GM12878 (cell line): ENCODE measurements around the gene TECPR1. TPM values are rescaled to one million over a fixed set of nuclear protein-coding genes. Genes with fewer than 3 reads are reported as not detected.

Source experiments
- ATAC-seq: fragments of 200-7000 bp; cut with Tn5 transposase; 3 replicates; pipeline ENCODE4 v1.9.1; 2020; ENCODE audit warnings: mild to moderate bottlenecking, moderate library complexity
- BruUV-seq: library from RNA; stranded (reverse); fragments of 400-500 nt; replicated peaks from 2 replicates; lab custom pipeline; 2021; lab: Mats Ljungman, UMichigan
- CTCF ChIA-PET: fragments of 300-600 bp; sonication (Branson Sonifier 250); formaldehyde crosslinking; extraction: SDS; loops from one replicate; lab custom pipeline; 2021; ENCODE audit warnings: inconsistent platforms; lab: Yijun Ruan, JAX
- POLR2A ChIA-PET: fragments of 350-600 bp; formaldehyde crosslinking; extraction: SDS; loops from one replicate; lab custom pipeline; 2021; ENCODE audit warnings: inconsistent platforms; lab: Charles Lee
- RAD21 ChIA-PET: fragments of 300-600 bp; sonication (Branson Sonifier 250); formaldehyde crosslinking; loops from one replicate; lab custom pipeline; 2023; ENCODE audit warnings: antibody characterized with exemption; ENCODE audit not compliant: unreplicated experiment; lab: Charles Lee
- SMC1A ChIA-PET: fragments of 300-600 bp; sonication (Branson Sonifier 250); formaldehyde crosslinking; loops from one replicate; lab custom pipeline; 2023; ENCODE audit not compliant: unreplicated experiment, uncharacterized antibody; lab: Charles Lee
- DNase-seq: peaks from one replicate; pipeline ENCODE4 v3.0.0-alpha.2; 2011; ENCODE audit warnings: low read depth, low spot score
- FAIRE-seq: peaks from 3 replicates; lab custom pipeline; 2011; peaks lifted over from hg19 to GRCh38; lab: Jason Lieb, UNC
- H2AFZ ChIP-seq: 2 replicates; pipeline ENCODE4 v1.6.0; 2011; ENCODE audit warnings: low read depth, low read length, control low read depth; ENCODE audit not compliant: control insufficient read depth
- H3K27ac ChIP-seq: 2 replicates; pipeline ENCODE4 v1.5.1; 2011; ENCODE audit warnings: control low read depth; ENCODE audit not compliant: control insufficient read depth, insufficient read depth
- H3K27me3 ChIP-seq, 2 experiments: replicated peaks in 1 of 2; 2 replicates each; pipeline versions ENCODE4 v1.6.0 to v1.6.1; 2011; ENCODE audit warnings: low read length in 1 of 2; ENCODE audit not compliant: control insufficient read depth in 2 of 2, insufficient read depth in 2 of 2
- H3K36me3 ChIP-seq, 2 experiments: 2 replicates each; pipeline ENCODE4 v1.5.1; 2011; ENCODE audit warnings: low read length in 1 of 2; ENCODE audit not compliant: control insufficient read depth in 2 of 2, insufficient read depth in 2 of 2
- H3K4me1 ChIP-seq: 2 replicates; pipeline ENCODE4 v1.6.1; 2011; ENCODE audit warnings: mild to moderate bottlenecking, low read length, moderate library complexity, mixed read lengths; ENCODE audit not compliant: control insufficient read depth, insufficient read depth
- H3K4me2 ChIP-seq: 2 replicates; pipeline ENCODE4 v1.6.0; 2011; ENCODE audit warnings: control low read depth; ENCODE audit not compliant: control insufficient read depth, insufficient read depth
- H3K4me3 ChIP-seq: fragments of 200-600 bp; sonication (generic); 2 replicates; pipeline ENCODE4 v1.5.1; 2016
- H3K79me2 ChIP-seq: 2 replicates; pipeline ENCODE4 v1.6.0; 2011; ENCODE audit warnings: low read length; ENCODE audit not compliant: control insufficient read depth, insufficient read depth
- H3K9ac ChIP-seq: 2 replicates; pipeline ENCODE4 v1.8.0; 2011; ENCODE audit warnings: low read length, control low read depth, mixed read lengths; ENCODE audit not compliant: control insufficient read depth, insufficient read depth
- H3K9me3 ChIP-seq: replicated peaks from 3 replicates; pipeline ENCODE4 v1.5.1; 2011; ENCODE audit warnings: mild to moderate bottlenecking, low read length; ENCODE audit not compliant: control insufficient read depth, insufficient read depth
- H4K20me1 ChIP-seq: 2 replicates; pipeline ENCODE4 v1.6.0; 2011; ENCODE audit not compliant: control insufficient read depth, insufficient read depth
- ASH2L ChIP-seq: fragments of 300-600, 200-600 bp; sonication (generic); IDR thresholded peaks from 2 replicates; pipeline ENCODE4 v1.6.1; 2017; ENCODE audit warnings: low read depth, mild to moderate bottlenecking, borderline replicate concordance
- CREB1 ChIP-seq: IDR thresholded peaks from 2 replicates; pipeline ENCODE4 v1.6.1; 2012; ENCODE audit warnings: low read depth, mild to moderate bottlenecking, inconsistent platforms
- DPF2 ChIP-seq: fragments of 450-650 bp; IDR thresholded peaks from 2 replicates; pipeline ENCODE4 v1.6.1; 2017; ENCODE audit warnings: mild to moderate bottlenecking
- GABPA ChIP-seq: IDR thresholded peaks from 2 replicates; pipeline ENCODE4 v1.6.1; 2014; ENCODE audit warnings: antibody characterized with exemption, low read depth, mild to moderate bottlenecking, inconsistent platforms
- MEF2B ChIP-seq: fragments of 450-650 bp; IDR thresholded peaks from 2 replicates; pipeline ENCODE4 v1.6.1; 2018; ENCODE audit warnings: mild to moderate bottlenecking, moderate library complexity; ENCODE audit not compliant: partially characterized antibody, poor library complexity, severe bottlenecking
- MTA2 ChIP-seq: fragments of 450-650 bp; IDR thresholded peaks from 2 replicates; pipeline ENCODE4 v1.6.1; 2016; ENCODE audit warnings: low read depth, mild to moderate bottlenecking, moderate library complexity
- SIX5 ChIP-seq: IDR thresholded peaks from 2 replicates; pipeline ENCODE4 v1.6.1; 2011; ENCODE audit warnings: mild to moderate bottlenecking, low read depth, low read length, moderate library complexity; ENCODE audit not compliant: severe bottlenecking
- SUPT20H ChIP-seq: IDR thresholded peaks from 2 replicates; pipeline ENCODE4 v1.6.1; 2011; ENCODE audit warnings: low read depth, mild to moderate bottlenecking, low read length, moderate library complexity, borderline replicate concordance; ENCODE audit not compliant: control insufficient read depth
- TARDBP ChIP-seq: IDR thresholded peaks from 2 replicates; pipeline ENCODE4 v1.6.1; 2016; ENCODE audit warnings: borderline replicate concordance
- TCF3 ChIP-seq: IDR thresholded peaks from 2 replicates; pipeline ENCODE4 v1.6.1; 2012; ENCODE audit warnings: low read depth, mild to moderate bottlenecking, low read length, borderline replicate concordance; ENCODE audit not compliant: insufficient read depth
- ZSCAN29 ChIP-seq: fragments of 450-650 bp; IDR thresholded peaks from 2 replicates; pipeline ENCODE4 v1.6.1; 2017; ENCODE audit warnings: mild to moderate bottlenecking, moderate library complexity
- WGBS: methylation state at CpG from one replicate; pipeline ENCODE4 v1.1.6; 2016; ENCODE audit warnings: low lambda C conversion rate; ENCODE audit not compliant: insufficient replicate concordance, insufficient coverage; ENCODE audit errors: missing lambda C conversion rate; 5-methylcytosine and 5-hydroxymethylcytosine counted together
- in situ Hi-C: fragments of 300-500 bp; cut with MboI; formaldehyde crosslinking; loops from 9 replicates; pipeline ENCODE4 v1.14.3; 2018; ENCODE audit warnings: mixed read lengths
- intact Hi-C: fragments of 100-400 bp; cut with micrococcal nuclease; formaldehyde crosslinking; loops from one replicate; pipeline ENCODE4 v1.14.2; 2022; ENCODE audit not compliant: unreplicated experiment
- polyA plus RNA-seq, 11 experiments: library from polyadenylated mRNA; depleted of rRNA in 4 of 11; unstranded in 6 of 11; stranded (reverse) in 5 of 11; fragments of >200 nt; fragmentation: Nextera tagmentation in 4 of 11; fragmentation: Illumina TruSeq in 1 of 11; extraction: Ambion mirVana in 4 of 11; extraction: Trizol in 1 of 11; gene quantifications; 1 replicate in 1 of 11; 2 replicates in 10 of 11; pipeline versions ENCODE4 v1.2.1 to v1.2.3, GENCODE V29; 2011 to 2016; ENCODE audit warnings: inconsistent platforms in 2 of 11, missing spikeins in 2 of 11, low read depth in 1 of 11
- total RNA-seq, 4 experiments: library from RNA; depleted of rRNA in 3 of 4; stranded (reverse); fragments of >200 nt in 3 of 4; fragmentation: Illumina TruSeq in 1 of 4; extraction: Trizol in 1 of 4; gene quantifications; 2 replicates each; pipeline versions ENCODE4 v1.2.1 to v1.2.3, GENCODE V29; 2013 to 2021

The TECPR1 gene
- total and polyA plus RNA-seq, 10 of the 15 experiments (the other 5 are each of a cell fraction or from before 2014, with no cell fraction given), result 0.26 to 16.8 (median 4.2) TPM

- ATAC-seq, result no peak
- Histone ChIP-seq H3K4me1 (no peaks in the 10 kb centered on the region), H3K4me3 (no peak overlapping the region), H3K36me3 (no peaks in the 10 kb centered on the region), H3K4me2 (no peak overlapping the region), H3K27me3 (no peaks in the 10 kb centered on the region), H2AFZ (no peak overlapping the region), H3K27ac (no peak overlapping the region), H3K9ac (no peak overlapping the region), H4K20me1 (no peaks in the 10 kb centered on the region), H3K9me3 (no peaks in the 10 kb centered on the region), H3K79me2 (no peaks in the 10 kb centered on the region)
- DNase-seq, result no peak
- FAIRE-seq, result no peak
- WGBS, result 97% methylated on average over 18 of the region's 18 CpGs
- ChIA-PET POLR2A (no interaction called here), SMC1A (no interaction called here), CTCF (interaction anchor here (0.6 kb wide), 1 partner anchor 23 kb away, joined by 3 read pairs; no protein-coding TSS in a partner anchor), RAD21 (no interaction called here)
- in situ Hi-C loops, result no loop called here
- no TSS peak for BruUV-seq
- TF ChIP-seq SIX5, result no peak
- no peak for TF ChIP-seq MTA2
- no peak for TF ChIP-seq ASH2L
- no peak for TF ChIP-seq GABPA
- TF ChIP-seq ZSCAN29, result no peak
- no peak for TF ChIP-seq TARDBP
- TF ChIP-seq DPF2, result no peak
- TF ChIP-seq CREB1, result no peak
- no peak for TF ChIP-seq TCF3
- no peak for TF ChIP-seq MEF2B
- TF ChIP-seq SUPT20H, result no peak
- intact Hi-C loops, result no loop called here
Observed at GRCh38 chr7:98227939-98228338, 24.1 kb downstream of the TECPR1 start.
